ENCODE results near the gene TCEAL9.
"Not testable (repeated sequence)": the region's sequence is repeated elsewhere in the genome, so short reads cannot be mapped to it uniquely, and the experiment has no call there.

Gene TCEAL9

GRCh38 chrX:103372886-103373285, 16.6 kb downstream of the TCEAL9 start:
- in situ Hi-C loops (cut with MboI; ENCODE audit: low sequenced_read_pairs), result no loop called here

- in situ Hi-C loops (cut with MboI; ENCODE audit: low sequenced_read_pairs), result no loop called here
Observed at GRCh38 chrX:103373581-103373980, 17.3 kb downstream of the TCEAL9 start.

- in situ Hi-C loops (cut with MboI; ENCODE audit: low sequenced_read_pairs), result no loop called here
Observed at GRCh38 chrX:103376118-103376978, 20.0 kb downstream of the TCEAL9 start, which contains the start of gene BEX3. TSS of gene BEX3 (plus strand) at chrX:103376538. CDS start at chrX:103377522, 984 bp downstream.

- in situ Hi-C loops (cut with MboI; ENCODE audit: low sequenced_read_pairs), result no loop called here
Observed at GRCh38 chrX:103376979-103377324, 20.6 kb downstream of the TCEAL9 start.

GRCh38 chrX:103378990-103379389, 22.7 kb downstream of the TCEAL9 start:
- in situ Hi-C loops (cut with MboI; ENCODE audit: low sequenced_read_pairs), result no loop called here

- in situ Hi-C loops (cut with MboI; ENCODE audit: low sequenced_read_pairs), result no loop called here
Observed at GRCh38 chrX:103382877-103383276, 26.6 kb downstream of the TCEAL9 start.

- in situ Hi-C loops (cut with MboI; ENCODE audit: low sequenced_read_pairs), result no loop called here
Observed at GRCh38 chrX:103384672-103385071, 28.4 kb downstream of the TCEAL9 start.

- in situ Hi-C loops (cut with MboI; ENCODE audit: low sequenced_read_pairs), result not testable (repeated sequence)
Observed at GRCh38 chrX:103385283-103385830, 29.1 kb downstream of the TCEAL9 start.

- in situ Hi-C loops (cut with MboI; ENCODE audit: low sequenced_read_pairs), result no loop called here
Observed at GRCh38 chrX:103386332-103386731, 30.0 kb downstream of the TCEAL9 start.

- in situ Hi-C loops (cut with MboI; ENCODE audit: low sequenced_read_pairs), result no loop called here
Observed at GRCh38 chrX:103393487-103393886, 37.2 kb downstream of the TCEAL9 start.

GRCh38 chrX:103396186-103396585, 39.9 kb downstream of the TCEAL9 start:
- in situ Hi-C loops (cut with MboI; ENCODE audit: low sequenced_read_pairs), result no loop called here

GRCh38 chrX:103396660-103397059, 40.4 kb downstream of the TCEAL9 start:
- in situ Hi-C loops (cut with MboI; ENCODE audit: low sequenced_read_pairs), result no loop called here

- in situ Hi-C loops (cut with MboI; ENCODE audit: low sequenced_read_pairs), result no loop called here
Observed at GRCh38 chrX:103397707-103398106, 41.4 kb downstream of the TCEAL9 start.

GRCh38 chrX:103398421-103398864, 42.1 kb downstream of the TCEAL9 start:
- in situ Hi-C loops (cut with MboI; ENCODE audit: low sequenced_read_pairs), result no loop called here

GRCh38 chrX:103399744-103400143, 43.4 kb downstream of the TCEAL9 start:
- in situ Hi-C loops (cut with MboI; ENCODE audit: low sequenced_read_pairs), result no loop called here

GRCh38 chrX:103400931-103401330, 44.6 kb downstream of the TCEAL9 start:
- in situ Hi-C loops (cut with MboI; ENCODE audit: low sequenced_read_pairs), result no loop called here

- in situ Hi-C loops (cut with MboI; ENCODE audit: low sequenced_read_pairs), result no loop called here
Observed at GRCh38 chrX:103404231-103405008, 48.1 kb downstream of the TCEAL9 start.

- in situ Hi-C loops (cut with MboI; ENCODE audit: low sequenced_read_pairs), result no loop called here
Observed at GRCh38 chrX:103405009-103405333, 48.7 kb downstream of the TCEAL9 start.

- in situ Hi-C loops (cut with MboI; ENCODE audit: low sequenced_read_pairs), result no loop called here
Observed at GRCh38 chrX:103406256-103406655, 50.0 kb downstream of the TCEAL9 start.

- in situ Hi-C loops (cut with MboI; ENCODE audit: low sequenced_read_pairs), result no loop called here
Observed at GRCh38 chrX:103407776-103408175, 51.5 kb downstream of the TCEAL9 start.

Measured in HL-60/S4 treated with retinoic acid at 250 ng/mL for 4 days and 3 days (cell line).